HepG2 (cell line): ENCODE data around the gene SYT7. TPM values are rescaled to one million over a fixed set of nuclear protein-coding genes. Genes with fewer than 3 reads are reported as not detected.

Experiments used
- ATAC-seq: fragments of 200-7000 bp; cut with Tn5 transposase; 3 replicates; pipeline ENCODE4 v1.9.1; 2020; ENCODE audit warnings: mild to moderate bottlenecking, moderate library complexity
- BruUV-seq: library from RNA; stranded (reverse); fragments of 400-500 nt; replicated peaks from 2 replicates; lab custom pipeline; 2021; lab: Mats Ljungman, UMichigan
- CTCF ChIA-PET: fragments of 300-600 bp; formaldehyde crosslinking; extraction: SDS; loops from one replicate; lab custom pipeline; 2021; ENCODE audit warnings: low total read pairs, inconsistent platforms, low intra/inter-chr PET ratio; lab: Yijun Ruan, JAX
- POLR2A ChIA-PET: fragments of 350-600 bp; sonication (Branson Sonifier 250); formaldehyde crosslinking; loops from one replicate; lab custom pipeline; 2020; ENCODE audit warnings: antibody characterized with exemption, inconsistent platforms; lab: Yijun Ruan, JAX
- DNase-seq: peaks from one replicate; pipeline ENCODE4 v3.0.0-alpha.2; 2015; ENCODE audit warnings: low spot score
- FAIRE-seq: peaks from 3 replicates; lab custom pipeline; 2011; peaks lifted over from hg19 to GRCh38; lab: Jason Lieb, UNC
- H2AFZ ChIP-seq: one replicate; pipeline ENCODE4 v1.6.1; 2011; ENCODE audit warnings: low read length, inconsistent platforms
- H3K27ac ChIP-seq: fragments of 300-600 bp; 3 replicates; pipeline ENCODE4 v1.8.0; 2011; ENCODE audit warnings: mixed run types, mild to moderate bottlenecking, mixed read lengths, low read length, inconsistent platforms; ENCODE audit not compliant: insufficient read depth; ENCODE audit errors: extremely low read length
- H3K27me3 ChIP-seq, 2 experiments: fragments of 200-600 bp in 1 of 2; 2 replicates in 1 of 2; 3 replicates in 1 of 2; pipeline versions ENCODE4 v1.6.0 to v1.8.0; 2011; ENCODE audit warnings: low read length in 2 of 2, mild to moderate bottlenecking in 2 of 2, moderate library complexity in 2 of 2, inconsistent platforms in 1 of 2; ENCODE audit not compliant: insufficient read depth in 2 of 2, control insufficient read depth in 1 of 2
- H3K36me3 ChIP-seq, 2 experiments: fragments of 200-600 bp in 1 of 2; replicated peaks in 1 of 2; 2 replicates in 1 of 2; 3 replicates in 1 of 2; pipeline versions ENCODE4 v1.5.1 to v1.8.0; 2011; ENCODE audit warnings: low read length in 2 of 2, inconsistent platforms in 1 of 2; ENCODE audit not compliant: insufficient read depth in 2 of 2, control insufficient read depth in 1 of 2
- H3K4me1 ChIP-seq: 2 replicates; pipeline ENCODE4 v1.5.1; 2012; ENCODE audit warnings: low read length, inconsistent platforms; ENCODE audit not compliant: insufficient read depth
- H3K4me2 ChIP-seq: 2 replicates; pipeline ENCODE4 v1.6.0; 2011; ENCODE audit warnings: low read depth, low read length, inconsistent platforms
- H3K4me3 ChIP-seq, 3 experiments: fragments of 200-600 bp in 1 of 3; sonication (generic), shearing (Covaris generic) in 1 of 3; replicated peaks in 1 of 3; 2 replicates each; pipeline ENCODE4 v1.5.1; 2011 to 2016; ENCODE audit warnings: low read length in 3 of 3, inconsistent platforms in 2 of 3, low read depth in 2 of 3, mild to moderate bottlenecking in 2 of 3, control low read depth in 1 of 3, mixed read lengths in 1 of 3; ENCODE audit not compliant: insufficient read depth in 1 of 3
- H3K79me2 ChIP-seq: one replicate; pipeline ENCODE4 v1.6.1; 2011; ENCODE audit warnings: low read length, inconsistent platforms; ENCODE audit not compliant: insufficient read depth
- H3K9ac ChIP-seq: 2 replicates; pipeline ENCODE4 v1.6.0; 2011; ENCODE audit warnings: mild to moderate bottlenecking, low read depth, low read length, inconsistent platforms; ENCODE audit not compliant: insufficient read depth
- H3K9me3 ChIP-seq: 2 replicates; pipeline ENCODE4 v1.5.1; 2012; ENCODE audit warnings: mild to moderate bottlenecking, low read length
- H4K20me1 ChIP-seq: 2 replicates; pipeline ENCODE4 v1.6.0; 2011; ENCODE audit warnings: inconsistent platforms, mild to moderate bottlenecking, low read length, moderate library complexity; ENCODE audit not compliant: insufficient read depth
- AGO2 ChIP-seq: fragments of 200-400 bp; formaldehyde crosslinking; optimal IDR thresholded peaks from 2 replicates; pipeline ENCODE3; 2017; ENCODE audit warnings: mild to moderate bottlenecking, low read depth, low read length, moderate library complexity
- EED ChIP-seq: sonication (generic); formaldehyde crosslinking; IDR thresholded peaks from 2 replicates; pipeline ENCODE4 v1.5.0; 2020; ENCODE audit warnings: mild to moderate bottlenecking, missing genetic modification reagents
- FOXP1 ChIP-seq, 2 experiments: fragments of 450-650 bp in 1 of 2; IDR thresholded peaks; 2 replicates each; pipeline ENCODE4 v1.6.1; 2017 to 2018; ENCODE audit warnings: antibody characterized with exemption in 1 of 2
- HIVEP1 ChIP-seq: sonication (generic); formaldehyde crosslinking; IDR thresholded peaks from 2 replicates; pipeline ENCODE4 v1.4.0; 2020; ENCODE audit warnings: mild to moderate bottlenecking, missing genetic modification reagents
- KAT8 ChIP-seq: IDR thresholded peaks from 2 replicates; pipeline ENCODE4 v1.6.1; 2016; ENCODE audit warnings: missing genetic modification reagents, missing compliant biosample characterization
- MATR3 ChIP-seq: sonication (generic); formaldehyde crosslinking; IDR thresholded peaks from 2 replicates; pipeline ENCODE4 v1.4.0; 2020; ENCODE audit warnings: missing genetic modification reagents
- NFAT5 ChIP-seq: sonication (generic); formaldehyde crosslinking; IDR thresholded peaks from 2 replicates; pipeline ENCODE4 v1.4.0; 2020; ENCODE audit warnings: missing genetic modification reagents
- NONO ChIP-seq, 2 experiments: fragments of 450-650 bp in 1 of 2; sonication (generic) in 1 of 2; formaldehyde crosslinking in 1 of 2; IDR thresholded peaks in 1 of 2; conservative IDR thresholded peaks in 1 of 2; 2 replicates each; pipeline versions ENCODE4 v1.6.1 to v1.8.0; 2017 to 2022; ENCODE audit warnings: mild to moderate bottlenecking in 1 of 2, missing genetic modification reagents in 1 of 2, moderate library complexity in 1 of 2
- RAD21 ChIP-seq: fragments of 450-650 bp; formaldehyde crosslinking; IDR thresholded peaks from 2 replicates; pipeline ENCODE4 v1.5.0; 2020; ENCODE audit warnings: mild to moderate bottlenecking
- REXO4 ChIP-seq: sonication (generic); formaldehyde crosslinking; IDR thresholded peaks from 2 replicates; pipeline ENCODE4 v1.8.0; 2022; ENCODE audit warnings: missing genetic modification reagents, mild to moderate bottlenecking, borderline replicate concordance
- SPEN ChIP-seq: sonication (generic); formaldehyde crosslinking; IDR thresholded peaks from 2 replicates; pipeline ENCODE4 v1.5.1; 2020; ENCODE audit warnings: low read depth, mild to moderate bottlenecking, missing genetic modification reagents
- TBP ChIP-seq: sonication (generic); formaldehyde crosslinking; IDR thresholded peaks from 2 replicates; pipeline ENCODE4 v1.5.0; 2020; ENCODE audit warnings: missing genetic modification reagents
- TERF1 ChIP-seq: sonication (generic); formaldehyde crosslinking; IDR thresholded peaks from 2 replicates; pipeline ENCODE4 v1.8.0; 2022; ENCODE audit warnings: mild to moderate bottlenecking, missing genetic modification reagents, moderate library complexity
- ZNF235 ChIP-seq: sonication (generic); formaldehyde crosslinking; IDR thresholded peaks from 2 replicates; pipeline ENCODE4 v1.8.1; 2023; ENCODE audit warnings: mild to moderate bottlenecking, missing genetic modification reagents, borderline replicate concordance
- ZNF414 ChIP-seq: sonication (generic); formaldehyde crosslinking; IDR thresholded peaks from 2 replicates; pipeline ENCODE4 v1.5.0; 2020; ENCODE audit warnings: missing genetic modification reagents
- ZNF850 ChIP-seq: sonication (generic); formaldehyde crosslinking; conservative IDR thresholded peaks from 2 replicates; pipeline ENCODE4 v1.9.0; 2021; ENCODE audit warnings: mild to moderate bottlenecking, missing genetic modification reagents
- WGBS: methylation state at CpG from one replicate; pipeline ENCODE4 v1.1.6; 2017; ENCODE audit warnings: low lambda C conversion rate; 5-methylcytosine and 5-hydroxymethylcytosine counted together
- in situ Hi-C: cut with HindIII; loops from 2 replicates; pipeline ENCODE4 v1.10.0; 2017; ENCODE audit warnings: low pct_unique_long_range_greater_than_20kb; ENCODE audit not compliant: extremely low pct_ligation_motif_present
- intact Hi-C: fragments of 100-400 bp; cut with micrococcal nuclease; formaldehyde crosslinking; loops from one replicate; pipeline ENCODE4 v1.10.0; 2022; ENCODE audit not compliant: unreplicated experiment
- polyA plus RNA-seq, 8 experiments: library from polyadenylated mRNA; depleted of rRNA in 3 of 8; stranded (reverse) in 7 of 8; unstranded in 1 of 8; fragments of >200 nt; fragmentation: Illumina TruSeq in 4 of 8; extraction: Trizol in 4 of 8; gene quantifications; 2 replicates each; pipeline versions ENCODE4 v1.2.1 to v1.2.3, GENCODE V29; 2011 to 2016; ENCODE audit warnings: low read depth in 4 of 8, missing spikeins in 1 of 8, mixed read lengths in 1 of 8; ENCODE audit not compliant: insufficient read depth in 1 of 8
- total RNA-seq, 5 experiments: library from RNA; depleted of rRNA; stranded (reverse); fragments of >200 nt; fragmentation: Illumina TruSeq; extraction: Trizol; gene quantifications; 2 replicates each; pipeline ENCODE4 v1.2.3, GENCODE V29; 2016; ENCODE audit warnings: low read depth in 1 of 5

The SYT7 gene
- total and polyA plus RNA-seq, 2 of the 13 experiments (the other 11 are each of a cell fraction or from before 2014, with no cell fraction given) = 1.4 to 4.4 TPM

GRCh38 chr11:61569018-61569417 is 11.9 kb downstream of the SYT7 start (continued):
- TF ChIP-seq REXO4 (CRISPR knock-in tag) = no peak
- no peak for TF ChIP-seq HIVEP1 (CRISPR knock-in tag)
- no peak for TF ChIP-seq FOXP1 (IDR thresholded peaks at IDR 0.05)
- TF ChIP-seq FOXP1 (CRISPR knock-in tag; IDR thresholded peaks at IDR 0.05) = no peak
- TF ChIP-seq MATR3 (CRISPR knock-in tag) = no peak
- TF ChIP-seq TERF1 (CRISPR knock-in tag) = no peak
- no peak for TF ChIP-seq ZNF414 (CRISPR knock-in tag)
- TF ChIP-seq AGO2 = no peak
- TF ChIP-seq TBP (CRISPR knock-in tag) = no peak
- no peak for TF ChIP-seq EED (CRISPR knock-in tag)
- no peak for TF ChIP-seq ZNF850 (CRISPR knock-in tag)

GRCh38 chr11:61567286-61568061 is 13.4 kb downstream of the SYT7 start:
- in situ Hi-C loops = no loop called here
- peaks cover 17% of the 10 kb centered on the region for H3K4me1 ChIP-seq
- H4K20me1 ChIP-seq = peaks cover 15% of the 10 kb centered on the region
- H3K36me3 ChIP-seq = no peaks in the 10 kb centered on the region
- POLR2A ChIA-PET = interaction anchor here (1.0 to 1.3 kb wide), 2 partner anchors 8 to 14 kb away, joined by 3 to 4 read pairs; partner anchors contain the start of gene SYT7
- H3K4me2 ChIP-seq = peak overlapping the region; percentile 77
- no peaks in the 10 kb centered on the region for H3K9me3 ChIP-seq
- CTCF ChIA-PET = interaction anchor here (1.2 to 1.4 kb wide), 2 partner anchors 10 to 60 kb away, joined by 4 read pairs; no protein-coding TSS in a partner anchor
- FAIRE-seq = no peak
- H3K9ac ChIP-seq = no peak overlapping the region
- no peak overlapping the region for H2AFZ ChIP-seq
- H3K27ac ChIP-seq = no peak overlapping the region
- no peaks in the 10 kb centered on the region; a peak in 1 of 5 replicates for H3K27me3 ChIP-seq
- 2% methylated on average over 13 of the region's 46 CpGs for WGBS
- peak; percentile 91 for ATAC-seq
- peak overlapping the region; percentile 27 to 44 (median 28); a peak in 3 of 6 replicates for H3K4me3 ChIP-seq
- H3K79me2 ChIP-seq = no peaks in the 10 kb centered on the region
- peak; percentile 77 for DNase-seq
- intact Hi-C loops = no loop called here
- no TSS peak for BruUV-seq
- TF ChIP-seq ZNF235 (CRISPR knock-in tag) = peak; percentile 100
- TF ChIP-seq NFAT5 (CRISPR knock-in tag) = peak; percentile 100
- peak; percentile 99 for TF ChIP-seq SPEN (CRISPR knock-in tag)
- peak; percentile 96 for TF ChIP-seq KAT8 (CRISPR knock-in tag)
- TF ChIP-seq NONO (IDR thresholded peaks at IDR 0.05) = no peak
- peak; percentile 76 for TF ChIP-seq NONO (CRISPR knock-in tag; conservative IDR thresholded peaks at IDR 0.05)
- peak; percentile 70 for TF ChIP-seq RAD21 (CRISPR knock-in tag)
